ENCODE measurements around the gene MT1A.
"Not testable (repeated sequence)": the region's sequence is repeated elsewhere in the genome, so short reads cannot be mapped to it uniquely, and the experiment has no call there.

Gene MT1A

DNA sequence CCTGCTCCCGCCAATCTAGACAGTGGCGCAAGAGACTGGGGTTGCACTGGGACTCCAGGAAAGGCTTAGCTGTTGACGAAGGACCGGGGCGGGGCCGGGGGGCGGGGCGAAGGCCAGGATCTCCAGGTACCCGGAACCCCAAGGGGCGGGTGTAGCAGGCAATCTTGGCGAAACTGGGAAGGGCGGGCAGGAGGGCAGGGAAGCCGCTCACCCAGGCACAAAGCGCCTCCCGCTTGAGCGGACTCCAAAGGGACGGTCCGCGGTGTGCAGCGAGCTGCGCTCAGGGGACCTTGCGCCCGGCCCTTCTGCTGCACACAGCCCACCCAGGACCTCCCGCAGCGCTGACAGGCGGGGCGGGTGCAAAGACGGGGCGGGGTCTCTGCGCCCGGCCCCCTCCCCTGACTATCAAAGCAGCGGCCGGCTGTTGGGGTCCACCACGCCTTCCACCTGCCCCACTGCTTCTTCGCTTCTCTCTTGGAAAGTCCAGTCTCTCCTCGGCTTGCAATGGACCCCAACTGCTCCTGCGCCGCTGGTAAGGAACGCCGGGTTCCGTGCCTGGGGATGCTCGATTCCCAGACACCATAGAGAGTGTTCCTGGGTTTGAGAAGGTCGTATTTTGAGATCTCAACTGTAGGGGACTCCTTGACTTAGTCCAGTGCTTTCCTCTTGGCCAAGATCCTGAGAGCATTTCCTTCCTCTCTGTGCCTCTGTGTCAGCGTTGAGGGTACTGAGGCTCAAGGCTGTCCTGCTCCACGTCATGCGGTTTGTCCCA, 19.3 kb downstream of the MT1A start, which contains the start of gene MT1F:
TSS of gene MT1F (plus strand) at position 405 of the 772 bp plus-strand sequence. CDS start at position 505, 100 bp downstream.
- no peak for DNase-seq (ENCODE audit: low read depth)

DNA sequence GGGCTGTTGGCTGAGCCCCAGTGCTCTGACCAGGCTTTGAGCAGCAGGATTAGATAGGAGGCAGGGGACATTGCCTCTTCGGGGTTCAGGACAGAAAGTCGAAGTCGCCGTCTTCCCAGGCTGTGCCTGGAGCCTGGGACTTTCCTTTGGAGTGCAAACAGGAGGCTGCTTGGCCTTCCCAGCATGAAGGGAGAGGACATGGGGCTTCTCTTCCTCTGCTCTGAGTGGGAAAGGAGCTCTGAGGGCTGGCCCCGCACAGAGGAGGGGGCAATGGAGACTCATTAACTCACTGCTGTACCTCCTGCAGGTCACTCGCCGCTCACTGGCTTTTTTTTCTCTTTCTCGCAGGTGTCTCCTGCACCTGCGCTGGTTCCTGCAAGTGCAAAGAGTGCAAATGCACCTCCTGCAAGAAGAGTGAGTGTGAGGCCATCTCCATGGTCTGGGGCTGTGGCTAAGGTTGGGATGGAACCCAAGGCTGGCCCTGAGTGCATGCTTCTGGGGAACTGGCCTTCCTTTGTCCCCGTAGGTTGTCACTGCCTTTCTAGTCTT, 19.9 kb downstream of the MT1A start:
- DNase-seq (ENCODE audit: low read depth) = no peak

DNA sequence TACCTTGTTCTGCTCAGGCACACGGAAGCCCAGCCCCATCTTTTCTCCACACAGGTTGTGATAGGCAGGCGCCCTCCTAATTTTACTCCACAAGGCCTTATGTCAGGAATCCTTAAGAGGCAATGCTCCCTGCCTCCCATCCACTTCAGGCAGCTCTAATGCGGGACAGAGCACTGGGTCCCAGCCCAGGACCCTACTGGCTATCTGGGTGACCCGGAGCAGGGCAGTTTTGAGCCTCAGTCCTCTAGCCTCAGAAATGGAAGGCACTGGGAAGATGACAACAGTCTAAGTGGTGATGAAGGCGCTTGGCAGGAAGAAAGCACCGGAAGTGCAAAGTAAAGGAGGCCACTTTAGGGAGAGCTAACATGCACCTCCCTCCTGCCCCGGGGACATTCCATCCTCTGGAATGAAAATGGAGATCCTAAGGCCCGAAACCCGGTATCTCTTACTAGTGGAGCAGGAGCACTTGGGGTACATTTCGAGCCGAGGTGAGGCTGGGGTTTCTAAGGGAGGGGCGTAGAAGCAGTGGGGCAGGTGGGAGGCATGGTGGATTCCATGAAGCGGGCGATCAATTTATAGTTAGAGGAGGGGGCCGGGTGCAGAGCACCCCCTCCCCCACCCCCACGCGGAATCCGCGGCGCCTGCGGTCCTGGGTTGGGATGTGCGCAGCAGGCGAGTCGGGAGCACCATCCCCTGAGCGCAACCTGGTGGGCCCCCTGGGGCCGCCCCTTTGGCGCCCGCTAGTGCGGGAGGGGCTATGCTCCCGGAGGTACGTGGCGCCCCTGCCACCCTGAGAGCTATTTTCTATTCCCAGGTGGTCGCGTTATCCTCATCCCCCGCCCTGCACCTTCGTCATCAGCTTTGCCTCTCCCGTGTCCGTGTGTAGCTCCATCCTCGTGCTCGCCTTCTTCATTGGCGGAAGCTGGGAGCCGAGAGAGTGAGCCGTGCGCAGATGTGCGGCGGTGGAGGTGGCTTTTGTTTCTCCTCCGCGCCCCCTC, 24.2 kb downstream of the MT1A start:
- no peak for DNase-seq (ENCODE audit: low read depth)

DNA sequence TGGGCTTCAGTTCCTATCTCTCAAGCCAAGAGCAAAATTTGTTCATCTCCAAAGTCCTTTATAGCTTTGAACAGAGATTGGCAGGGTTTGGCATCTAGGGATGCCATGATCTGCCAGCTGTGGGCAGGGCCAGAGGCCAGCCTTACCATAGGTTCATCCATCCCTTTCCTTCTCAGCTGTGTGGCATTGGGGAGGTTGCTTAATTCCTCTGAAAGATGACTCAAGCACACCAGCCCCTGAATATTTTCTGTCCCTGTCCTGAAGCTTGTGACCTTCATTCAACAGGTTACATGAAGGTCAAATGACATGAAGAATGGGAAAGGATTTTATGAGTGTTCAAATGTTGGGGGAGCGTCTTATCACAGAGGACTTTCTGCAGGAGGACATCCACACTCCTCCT, 26.0 kb downstream of the MT1A start:
- no peak for DNase-seq (ENCODE audit: low read depth)

DNA sequence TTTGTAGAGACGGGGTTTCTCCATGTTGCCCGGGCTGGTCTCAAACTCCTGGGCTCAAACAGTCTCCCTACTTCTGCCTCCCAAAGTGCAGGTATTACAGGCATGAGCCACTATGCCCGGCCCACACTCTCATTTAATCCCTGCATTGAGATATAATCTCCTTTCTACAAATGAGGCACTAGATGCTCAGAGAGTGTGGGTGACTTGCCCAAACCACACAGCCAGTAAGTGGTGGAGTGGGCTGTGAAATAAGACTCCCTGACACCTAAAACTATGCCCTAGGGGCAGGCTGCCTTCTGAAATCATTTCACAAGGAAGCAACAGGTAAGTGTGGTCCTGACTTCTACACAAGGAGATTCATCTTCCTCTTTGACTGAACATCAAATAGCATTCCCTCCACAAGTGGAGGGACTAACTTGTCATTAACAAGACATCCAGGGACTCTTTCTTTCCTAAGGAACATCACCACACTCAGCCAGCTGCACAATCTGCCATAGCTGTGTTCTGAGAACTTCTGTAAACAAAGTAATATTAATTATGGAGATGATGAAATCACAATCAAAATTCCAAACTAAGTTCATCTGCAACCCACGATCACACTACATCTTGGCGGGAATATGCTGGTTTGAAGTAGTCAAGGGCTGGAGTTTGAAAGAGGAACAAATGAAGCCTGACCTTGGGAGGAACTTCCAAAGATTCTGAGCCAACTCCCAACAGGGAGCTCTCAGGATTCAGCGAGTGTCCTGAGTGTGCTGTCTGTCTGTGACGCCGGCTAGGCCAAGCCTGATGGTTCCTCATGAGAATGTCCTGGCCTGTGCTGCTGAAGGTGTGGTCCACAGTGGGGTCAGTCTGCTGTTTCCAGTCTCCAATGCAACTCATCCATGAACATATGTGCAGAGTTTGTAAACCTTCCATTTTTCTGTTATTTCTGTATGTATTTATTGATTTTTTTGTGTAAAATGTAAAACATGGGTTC, 27.1 kb downstream of the MT1A start:
- DNase-seq (ENCODE audit: low read depth) = not testable (repeated sequence)

DNA sequence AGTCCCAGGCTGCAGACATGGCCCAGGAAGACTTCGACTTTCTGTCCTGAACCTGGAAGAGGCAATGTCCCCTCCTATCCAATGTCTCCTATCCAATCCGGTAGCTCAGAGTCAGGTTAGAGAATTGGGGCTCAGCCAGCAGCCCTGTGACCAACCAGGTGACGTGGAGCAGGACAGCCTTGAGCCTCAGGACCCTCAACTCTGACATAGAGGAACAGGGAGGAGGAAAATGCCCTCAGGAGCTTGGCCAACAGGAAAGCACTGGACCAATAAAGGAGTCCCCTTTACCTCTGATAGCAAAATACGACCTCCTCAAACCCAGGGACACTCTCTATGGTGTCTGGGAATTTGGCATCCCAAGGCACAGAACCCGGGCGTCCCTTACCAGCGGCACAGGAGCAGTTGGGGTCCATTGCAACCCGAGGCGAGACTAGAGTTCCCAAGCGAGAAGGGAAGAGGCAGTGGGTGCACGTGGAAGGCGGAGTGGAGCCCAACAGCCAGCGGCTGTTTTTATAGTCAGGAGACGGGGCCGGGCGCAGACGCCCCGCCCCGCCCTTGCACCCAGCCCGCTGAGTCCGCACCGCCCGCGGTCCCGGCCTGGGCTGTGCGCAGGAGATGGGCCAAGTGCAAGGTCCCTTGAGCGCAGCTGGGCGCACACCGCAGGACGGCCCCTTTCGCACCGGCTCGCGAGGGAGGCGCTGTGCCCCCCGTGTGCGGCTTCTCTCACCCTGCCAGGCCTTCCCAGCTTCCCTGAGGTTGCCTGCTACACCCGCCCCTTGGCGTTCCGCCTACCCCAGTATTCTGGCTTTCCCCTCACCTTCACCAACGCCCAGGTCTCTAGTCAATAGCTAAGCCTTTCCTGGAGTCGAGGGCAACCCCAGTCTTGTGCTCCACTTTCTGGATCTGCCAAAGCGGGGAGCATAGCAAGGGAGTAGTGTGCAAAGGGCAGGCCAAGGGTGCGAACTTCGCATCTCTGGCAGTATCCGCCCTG, 29.4 kb downstream of the MT1A start, which contains the start of gene MT1G:
TSS of gene MT1G (minus strand) at position 485 of the 991 bp plus-strand sequence. CDS start at position 413, 72 bp downstream.
- no peak for DNase-seq (ENCODE audit: low read depth)

DNA sequence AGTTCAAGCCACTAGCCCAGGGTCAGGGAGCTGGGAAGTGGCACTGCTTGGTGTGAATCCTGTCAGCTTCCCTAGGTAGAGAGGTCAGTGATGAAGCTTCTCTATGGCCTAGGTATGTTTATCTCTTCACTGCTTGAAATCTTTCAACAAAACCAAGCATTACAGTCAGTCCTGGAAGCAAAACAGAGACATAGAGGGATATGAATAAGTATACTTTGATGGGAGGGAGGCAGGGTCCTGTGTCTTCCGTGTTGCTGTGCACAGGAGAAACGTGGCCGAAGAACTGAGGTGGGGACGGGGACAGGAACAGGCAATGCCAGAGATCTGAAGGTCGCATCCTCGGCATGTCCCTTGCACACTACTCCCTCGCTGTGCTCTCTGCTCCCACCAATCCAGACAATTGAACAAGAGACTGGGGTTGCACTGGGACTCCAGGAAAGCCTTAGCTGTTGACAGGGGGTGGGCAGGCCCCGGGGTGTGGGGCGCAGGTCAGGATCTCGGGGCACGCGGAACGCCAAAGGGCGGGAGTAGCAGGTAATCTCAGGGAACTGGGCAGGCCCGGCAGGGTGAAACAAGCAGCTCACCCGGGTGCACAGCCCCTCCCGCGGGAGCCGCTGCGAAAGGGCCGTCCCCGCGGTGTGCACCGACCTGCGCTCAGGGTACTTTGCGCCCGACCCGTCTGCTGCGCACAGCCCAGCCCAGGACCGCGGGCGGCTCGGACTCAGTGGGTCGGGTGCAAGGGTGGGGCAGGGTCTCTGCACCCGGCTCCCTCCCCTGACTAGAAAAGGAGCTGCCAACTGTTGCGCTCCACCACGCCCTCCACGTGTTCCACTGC, 30.8 kb downstream of the MT1A start, which contains the start of gene MT1H:
TSS of gene MT1H (plus strand) at position 810 of the 835 bp plus-strand sequence. CDS start 71 bp downstream, outside the sequence.
- DNase-seq (ENCODE audit: low read depth) = no peak

DNA sequence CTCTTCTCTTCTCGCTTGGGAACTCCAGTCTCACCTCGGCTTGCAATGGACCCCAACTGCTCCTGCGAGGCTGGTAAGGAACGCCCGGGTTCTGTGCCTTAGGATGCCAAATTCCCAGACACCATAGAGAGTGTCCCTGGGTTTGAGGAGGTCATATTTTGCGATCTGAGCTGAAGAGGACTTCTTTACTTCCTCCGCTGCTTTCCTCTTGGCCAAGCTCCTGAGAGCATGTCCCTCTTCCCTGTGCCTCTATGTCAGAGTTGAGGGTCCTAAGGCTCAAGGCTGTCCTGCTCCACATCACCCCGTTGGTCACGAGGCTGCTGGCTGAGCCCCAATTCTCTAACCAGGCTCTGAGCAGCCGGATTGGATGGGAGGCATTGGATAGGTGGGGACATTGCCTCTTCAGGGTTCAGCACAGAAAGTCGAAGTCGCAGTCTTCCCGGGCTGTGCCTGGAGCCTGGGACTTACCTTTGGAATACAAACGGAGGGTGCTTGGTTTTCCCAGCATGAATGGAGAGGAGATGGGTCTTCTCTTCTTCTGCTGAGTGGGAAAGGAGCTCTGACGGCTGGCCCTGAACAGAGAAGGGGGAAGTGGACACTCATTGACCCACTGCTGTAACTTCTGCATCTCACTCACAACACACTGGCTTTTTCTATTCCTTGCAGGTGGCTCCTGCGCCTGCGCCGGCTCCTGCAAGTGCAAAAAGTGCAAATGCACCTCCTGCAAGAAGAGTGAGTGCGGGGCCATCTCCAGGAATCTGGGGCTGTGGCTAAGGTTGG, 31.6 kb downstream of the MT1A start:
- DNase-seq (ENCODE audit: low read depth) = no peak

DNA sequence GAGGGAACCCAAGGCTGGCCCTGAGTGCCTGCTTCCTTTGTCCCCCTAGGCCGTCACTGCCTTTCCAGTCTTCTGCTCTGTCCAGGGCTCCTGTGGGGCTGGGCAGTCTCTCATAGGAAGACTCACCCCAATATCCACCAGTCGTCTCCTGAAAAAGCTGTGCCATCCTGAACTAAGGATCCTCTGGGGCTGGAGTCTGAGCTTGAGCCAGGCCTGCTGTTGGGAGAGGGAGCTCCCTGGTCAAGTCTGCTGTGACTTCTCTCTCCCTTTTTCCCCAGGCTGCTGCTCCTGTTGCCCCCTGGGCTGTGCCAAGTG, 32.1 kb downstream of the MT1A start:
- no peak for DNase-seq (ENCODE audit: low read depth)

DNA sequence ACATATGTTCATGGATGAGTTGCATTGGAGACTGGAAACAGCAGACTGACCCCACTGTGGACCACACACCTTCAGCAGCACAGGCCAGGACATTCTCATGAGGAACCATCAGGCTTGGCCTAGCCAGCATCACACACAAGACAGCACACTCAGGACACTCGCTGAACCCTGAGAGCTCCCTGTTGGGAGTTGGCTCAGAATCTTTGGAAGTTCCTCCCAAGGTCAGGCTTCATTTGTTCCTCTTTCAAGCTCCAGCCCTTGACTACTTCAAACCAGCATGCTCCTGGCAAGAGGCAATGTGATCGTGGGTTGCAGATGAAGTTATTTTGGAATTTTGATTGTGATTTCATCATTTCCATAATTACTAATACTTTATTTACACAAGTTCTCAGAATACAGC, 33.2 kb downstream of the MT1A start:
- not testable (repeated sequence) for DNase-seq (ENCODE audit: low read depth)

DNA sequence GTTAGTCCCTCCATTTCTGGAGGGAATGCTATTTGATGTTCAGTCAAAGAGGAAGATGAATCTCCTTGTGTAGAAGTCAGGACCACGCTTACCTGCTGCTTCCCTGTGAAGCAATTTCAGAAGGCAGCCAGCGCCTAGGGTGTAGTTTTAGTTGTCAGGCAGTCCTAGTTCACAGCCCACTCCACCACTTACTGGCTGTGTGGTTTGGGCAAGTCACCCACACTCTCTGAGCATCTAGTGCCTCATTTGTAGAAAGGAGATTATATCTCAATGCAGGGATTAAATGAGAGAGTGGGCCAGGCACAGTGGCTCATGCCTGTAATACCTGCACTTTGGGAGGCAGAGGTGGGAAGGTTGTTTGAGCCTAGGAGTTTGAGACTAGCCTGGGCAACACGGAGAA, 33.7 kb downstream of the MT1A start:
- DNase-seq (ENCODE audit: low read depth) = not testable (repeated sequence)

DNA sequence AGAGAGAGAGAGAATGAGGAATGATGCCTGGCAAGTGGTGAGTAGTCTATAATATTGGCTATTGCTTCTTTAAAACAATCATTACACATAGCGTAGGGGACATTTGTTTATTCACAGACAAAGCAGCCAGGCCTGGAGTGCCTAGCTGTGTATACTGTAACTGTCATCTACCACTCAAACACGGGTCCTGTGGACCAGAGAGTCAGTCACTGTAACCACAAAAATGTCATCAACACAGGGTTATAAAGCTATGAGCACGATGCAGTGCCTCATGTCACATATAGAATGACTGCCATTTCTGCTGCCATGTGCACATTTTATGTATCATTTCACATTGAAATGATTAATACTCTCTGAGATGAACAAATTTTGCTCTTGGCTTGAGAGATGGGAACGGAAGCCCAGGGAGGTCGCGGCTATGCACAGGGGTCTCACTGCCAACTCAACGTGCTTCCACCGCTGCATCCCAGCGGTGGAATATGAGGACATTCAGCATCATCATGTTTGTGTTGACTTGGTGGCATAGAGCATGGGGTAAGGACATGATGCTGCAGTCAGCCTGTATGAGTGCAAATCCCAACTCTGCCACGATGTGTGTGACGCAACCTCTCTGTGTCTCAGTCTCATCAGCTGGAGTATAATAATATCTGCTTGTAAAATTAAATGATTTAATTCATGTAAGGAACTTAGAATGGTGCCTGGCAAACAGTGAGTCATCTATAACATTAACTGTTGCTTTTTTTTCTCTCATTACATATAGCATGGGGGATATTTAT, 34.5 kb downstream of the MT1A start:
- DNase-seq (ENCODE audit: low read depth) = no peak

DNA sequence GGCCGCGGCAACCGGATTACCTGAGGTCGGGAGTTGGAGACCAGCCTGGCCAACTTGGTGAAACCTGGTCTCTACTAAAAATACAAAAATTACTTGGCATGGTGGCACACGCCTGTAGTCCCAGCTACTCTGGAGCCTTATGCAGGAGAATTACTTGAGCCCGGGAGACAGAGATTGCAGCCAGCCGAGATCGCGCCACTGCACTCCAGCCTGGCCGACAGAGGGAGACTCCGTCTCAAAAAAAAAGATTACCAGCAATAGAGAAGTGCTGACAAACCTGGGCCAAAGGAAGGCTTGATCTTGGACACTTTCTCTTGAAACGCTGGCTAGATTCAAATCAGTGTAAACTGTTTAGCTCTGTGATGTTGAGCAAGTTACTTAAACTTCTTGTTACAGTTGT, 35.5 kb downstream of the MT1A start:
- DNase-seq (ENCODE audit: low read depth) = no peak

DNA sequence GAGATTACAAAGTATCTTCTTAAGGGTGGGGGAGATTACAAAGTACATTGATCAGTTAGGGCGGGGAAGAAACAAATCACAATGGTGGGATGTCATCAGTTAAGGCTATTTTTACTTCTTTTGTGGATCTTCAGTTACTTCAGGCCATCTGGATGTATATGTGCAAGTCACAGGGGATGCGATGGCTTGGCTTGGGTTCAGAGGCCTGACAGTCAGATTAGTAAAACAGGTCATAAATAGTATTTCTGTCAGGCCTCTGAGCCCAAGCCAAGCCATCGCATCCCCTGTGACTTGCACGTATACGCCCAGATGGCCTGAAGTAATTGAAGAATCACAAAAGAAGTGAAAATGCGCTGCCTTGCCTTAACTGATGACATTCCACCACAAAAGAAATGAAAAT, 36.1 kb downstream of the MT1A start:
- DNase-seq (ENCODE audit: low read depth) = not testable (repeated sequence)

DNA sequence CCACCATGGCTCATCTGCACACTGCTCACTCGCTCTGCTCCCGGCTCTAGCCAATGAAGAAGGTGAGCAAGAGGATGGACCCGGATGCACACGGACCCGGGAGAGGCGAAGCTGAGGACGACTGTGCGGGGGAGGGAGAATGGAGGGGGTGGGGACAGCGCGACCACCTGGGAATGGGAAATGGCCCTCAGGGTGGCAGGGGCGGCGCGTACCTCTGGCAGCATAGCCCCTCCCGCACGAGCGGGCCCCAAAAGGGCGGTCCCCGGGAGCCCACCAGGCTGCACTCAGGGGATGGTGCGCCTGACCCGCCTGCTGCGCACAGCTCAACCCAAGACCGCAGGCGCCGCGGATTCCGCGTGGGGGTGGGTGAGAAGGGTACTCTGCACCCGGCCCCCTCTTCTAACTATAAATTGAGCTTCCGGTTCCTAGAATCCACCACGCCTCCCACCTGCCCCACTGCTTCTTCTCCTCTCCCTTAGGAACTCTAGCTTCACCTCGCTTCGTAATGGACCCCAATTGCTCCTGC, 37.3 kb downstream of the MT1A start:
- DNase-seq (ENCODE audit: low read depth) = no peak

DNA sequence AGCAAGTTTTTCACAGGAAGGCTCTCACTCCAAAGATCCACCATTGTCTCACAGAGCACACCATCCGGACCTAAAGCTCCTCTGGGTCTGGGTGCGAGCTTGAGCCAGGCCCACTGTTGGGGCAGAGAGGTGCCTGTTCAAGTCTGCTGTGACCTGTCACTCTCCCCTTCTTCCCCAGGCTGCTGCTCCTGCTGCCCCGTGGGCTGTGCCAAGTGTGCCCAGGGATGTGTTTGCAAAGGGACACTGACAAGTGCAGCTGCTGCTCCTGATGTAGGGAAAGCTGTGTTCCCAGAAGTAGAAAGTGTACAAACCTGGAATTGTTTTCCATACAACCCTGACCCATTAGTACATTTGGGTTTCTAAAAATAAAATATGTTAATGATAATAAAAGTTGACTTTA, 39.0 kb downstream of the MT1A start:
- no peak for DNase-seq (ENCODE audit: low read depth)

DNA sequence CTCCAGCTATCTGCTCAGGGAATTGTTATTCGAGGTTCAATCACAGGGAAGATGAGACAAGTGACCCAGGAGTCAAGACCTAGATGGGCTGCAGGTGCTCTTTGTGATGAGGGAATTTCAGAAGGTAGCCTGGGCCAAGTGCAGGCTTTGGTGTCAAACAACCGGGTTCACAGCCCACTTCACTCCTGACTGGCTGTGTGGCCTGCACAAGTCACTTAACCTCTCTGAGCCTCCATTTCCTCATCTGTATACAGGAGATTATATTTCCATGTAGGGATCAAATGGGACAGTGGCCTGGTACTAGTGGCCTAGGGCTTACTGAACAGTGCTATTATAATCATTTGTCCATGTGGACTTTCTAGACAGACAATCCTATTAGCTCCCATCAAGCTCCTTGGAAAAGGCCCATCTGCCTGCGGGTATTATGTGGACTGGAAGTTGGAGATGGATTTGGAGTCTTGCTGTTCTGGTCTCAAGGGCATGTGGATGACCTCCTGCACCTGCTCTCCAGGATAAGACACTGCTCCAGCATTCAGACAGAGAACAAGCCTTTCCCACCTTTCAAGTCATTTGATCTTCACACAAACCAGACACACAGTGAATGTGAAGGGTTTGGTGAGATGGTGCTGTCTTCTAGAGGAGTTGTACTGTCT, 40.7 kb downstream of the MT1A start:
- DNase-seq (ENCODE audit: low read depth) = no peak

Measured in stromal cell of bone marrow (primary cell).